ENCODE measurements around the gene CBARP.

DNA sequence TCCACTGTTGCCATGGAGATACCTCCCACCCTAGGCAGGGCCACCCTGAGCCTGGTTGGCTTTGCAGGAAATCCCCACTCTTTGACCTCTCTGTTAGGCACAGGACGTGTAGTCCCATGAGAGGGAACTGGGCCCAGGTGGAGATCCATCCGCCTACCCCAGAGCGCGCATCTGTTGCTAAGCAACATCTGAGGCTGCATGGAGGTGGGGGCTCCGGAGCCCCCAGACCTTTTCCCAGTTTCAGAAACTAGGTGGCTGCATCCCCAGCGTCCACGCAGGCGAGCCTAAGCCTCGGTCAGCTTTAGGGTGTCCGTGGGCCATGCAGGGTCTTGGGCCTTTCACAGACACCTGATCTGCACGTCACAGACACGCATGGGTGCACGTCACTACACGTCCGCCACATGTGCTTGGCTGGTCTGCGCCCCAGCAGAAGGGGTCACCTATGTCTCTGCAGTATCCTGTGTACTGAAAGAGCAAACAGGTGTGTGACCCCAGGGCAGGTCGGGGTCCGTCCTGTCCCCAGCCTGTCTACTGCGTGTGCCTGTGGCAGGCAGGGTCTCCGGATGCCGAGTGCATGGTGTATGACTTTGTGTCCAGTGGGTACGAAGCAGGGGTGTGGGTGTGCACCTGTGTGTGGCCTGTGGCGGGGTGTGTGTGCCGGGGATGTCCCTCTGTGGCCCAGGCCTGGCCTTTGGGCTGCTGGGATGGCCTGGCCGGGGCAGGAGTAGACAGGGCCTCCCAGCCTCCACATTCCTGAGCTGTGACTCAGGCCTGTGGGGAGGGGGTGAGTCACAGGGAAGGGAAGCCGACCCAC, 27.2 kb upstream of the CBARP start:
- TF ChIP-seq GATA2 (IDR thresholded peaks at IDR 0.05; ENCODE audit: low read depth, low read length) (no peak), GATA3 (IDR thresholded peaks at IDR 0.05; ENCODE audit: low read depth, low read length) (no peak)

Data from SH-SY5Y (cell line).